HG03064 (cell line): ENCODE data around the gene LMAN2.
"Not testable (repeated sequence)": the region's sequence is repeated elsewhere in the genome, so short reads cannot be mapped to it uniquely, and the experiment has no call there.

ENCODE experiments used
- ATAC-seq: cut with Tn5 transposase; IDR thresholded peaks from one replicate; pipeline ENCODE4 v1.9.1; 2021; ENCODE audit warnings: low read depth; ENCODE audit not compliant: unreplicated experiment

The LMAN2 gene

DNA sequence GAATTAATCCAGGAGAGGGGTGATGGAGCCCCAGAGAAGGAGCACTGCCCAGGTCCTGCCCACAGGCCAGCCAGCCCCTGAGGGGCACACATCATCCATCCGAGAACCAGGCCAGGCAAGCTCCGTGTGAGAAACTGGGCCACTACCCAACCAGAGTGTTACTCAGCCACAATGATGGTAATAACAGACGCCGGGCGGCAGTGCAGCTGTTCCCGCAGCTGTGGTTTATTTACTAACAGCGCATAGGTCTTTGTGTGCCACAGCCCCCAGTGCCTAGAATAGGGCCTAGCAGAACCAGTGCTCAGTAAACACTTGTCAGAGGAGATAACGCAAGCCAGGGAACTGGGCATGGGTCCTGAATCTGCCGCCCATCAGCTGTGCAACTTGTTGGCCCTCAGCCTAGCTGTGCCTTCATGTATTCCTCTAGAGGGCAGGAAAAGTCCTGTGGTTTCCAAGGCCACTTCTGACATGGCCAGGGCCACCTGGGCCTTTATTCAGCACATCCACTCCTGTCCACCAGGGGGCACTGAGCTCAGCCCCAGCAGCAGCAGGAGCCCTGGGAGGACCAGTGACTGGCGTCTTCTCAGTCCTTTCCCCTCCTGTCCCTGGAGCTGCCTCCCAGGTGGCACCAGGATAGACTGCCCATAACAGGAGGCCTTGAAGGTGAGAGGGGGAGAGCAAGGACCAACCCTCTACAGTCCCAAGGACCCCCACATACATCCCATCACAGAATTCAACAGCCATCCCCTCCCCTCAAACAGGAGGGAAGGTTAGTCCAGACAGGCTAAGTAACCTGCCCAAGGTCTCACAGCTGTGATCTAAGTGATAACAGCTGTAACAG lies 41.9 kb downstream of the LMAN2 start:
- ATAC-seq: no peak

GRCh38 chr5:177308740-177309139 lies 42.7 kb downstream of the LMAN2 start:
- no peak for ATAC-seq

GRCh38 chr5:177307544-177308363 lies 43.7 kb downstream of the LMAN2 start:
- ATAC-seq: no peak

DNA sequence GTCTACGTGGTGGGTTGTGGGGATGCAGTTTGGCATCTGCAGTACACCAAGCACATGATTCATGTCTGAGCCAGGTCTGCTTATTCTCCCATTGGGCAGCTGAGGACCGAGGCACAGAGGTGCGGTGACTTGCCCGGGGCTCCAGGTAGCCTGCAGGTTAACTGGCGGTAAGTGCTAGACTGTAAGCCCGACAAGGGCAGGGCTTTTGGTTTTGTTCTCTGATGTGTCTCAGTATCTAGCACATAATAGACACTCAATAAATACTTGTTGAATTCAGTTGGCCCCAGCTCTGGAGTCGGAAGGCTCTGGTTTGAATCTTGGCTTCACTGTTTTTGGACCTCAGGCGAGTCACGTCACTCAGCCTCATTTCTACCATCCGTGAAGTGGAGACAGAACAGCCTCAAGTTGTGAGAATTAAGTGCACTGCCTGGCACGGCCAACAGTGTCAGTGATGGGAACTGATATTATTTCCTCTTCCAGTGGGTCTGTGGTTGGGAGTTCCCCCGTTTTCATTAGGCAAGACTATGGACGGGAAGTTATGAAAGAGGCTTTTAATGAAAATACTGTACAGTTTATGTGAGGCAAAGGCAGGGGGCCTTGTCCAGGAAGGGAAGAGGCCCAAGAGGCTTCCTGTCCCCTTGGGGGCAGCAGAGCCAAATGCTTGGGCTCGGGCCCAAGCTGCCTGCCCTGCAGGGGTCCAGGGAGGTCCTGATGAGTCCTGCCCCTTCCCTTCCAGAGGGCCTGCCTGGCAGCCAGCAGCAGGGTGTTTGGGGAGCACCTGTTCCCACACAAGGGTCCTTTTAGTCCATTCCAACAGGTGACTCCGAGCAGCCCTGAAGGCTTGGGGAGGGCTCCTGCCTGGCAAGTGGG lies 44.6 kb downstream of the LMAN2 start:
- ATAC-seq: no peak

DNA sequence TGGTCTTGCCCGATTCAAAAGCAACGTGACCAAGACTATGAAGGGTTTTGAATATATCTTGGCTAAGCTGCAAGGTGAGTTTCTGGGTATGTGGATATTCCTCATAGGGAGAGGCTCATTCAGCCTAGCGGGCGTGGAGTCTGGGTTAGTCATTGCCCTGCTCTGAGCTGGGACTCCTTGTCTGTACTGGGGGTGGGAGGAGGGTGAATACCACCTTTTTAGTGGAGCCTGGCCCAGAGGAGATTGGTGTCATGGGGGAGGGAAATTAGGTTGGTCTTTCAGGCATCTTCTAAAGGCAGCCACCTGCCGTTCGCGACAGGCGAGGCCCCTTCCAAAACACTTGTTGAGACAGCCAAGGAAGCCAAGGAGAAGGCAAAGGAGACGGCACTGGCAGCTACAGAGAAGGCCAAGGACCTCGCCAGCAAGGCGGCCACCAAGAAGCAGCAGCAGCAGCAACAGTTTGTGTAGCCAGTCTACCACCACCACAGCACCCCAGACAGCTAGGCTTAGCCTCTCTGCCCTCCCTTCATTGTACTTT lies 45.3 kb downstream of the LMAN2 start:
- not testable (repeated sequence) for ATAC-seq

DNA sequence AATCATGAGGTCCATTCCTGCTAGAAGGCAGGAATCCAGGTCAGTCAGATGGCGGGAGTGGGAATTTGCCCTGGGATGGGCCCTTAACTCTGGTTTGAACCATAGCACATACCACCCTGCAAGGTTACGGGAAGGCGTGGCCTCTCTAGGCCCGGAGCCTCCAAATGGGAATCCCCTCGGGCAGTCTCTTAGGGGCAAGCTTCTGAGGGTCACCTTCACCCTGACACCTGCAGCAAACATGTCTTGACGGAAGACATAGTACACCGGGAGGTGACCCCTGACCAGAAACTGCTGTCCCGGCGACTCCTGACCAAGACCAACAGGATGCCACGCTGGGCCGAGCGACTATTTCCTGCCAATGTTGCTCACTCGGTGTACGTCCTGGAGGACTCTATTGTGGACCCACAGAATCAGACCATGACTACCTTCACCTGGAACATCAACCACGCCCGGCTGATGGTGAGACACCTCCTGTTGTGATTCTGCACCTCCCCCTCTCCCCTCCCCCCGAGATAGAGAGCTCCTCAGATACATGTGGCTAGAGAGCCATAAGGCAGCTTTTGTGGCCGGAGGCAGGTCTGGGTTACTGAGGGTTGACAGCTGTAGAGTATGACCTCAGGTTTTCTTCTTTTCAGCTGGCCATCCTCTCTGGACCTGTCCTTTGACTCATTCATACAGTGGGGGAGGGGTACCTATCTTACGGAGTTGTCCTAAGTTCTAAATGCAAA lies 46.9 kb downstream of the LMAN2 start:
- ATAC-seq: no peak

DNA sequence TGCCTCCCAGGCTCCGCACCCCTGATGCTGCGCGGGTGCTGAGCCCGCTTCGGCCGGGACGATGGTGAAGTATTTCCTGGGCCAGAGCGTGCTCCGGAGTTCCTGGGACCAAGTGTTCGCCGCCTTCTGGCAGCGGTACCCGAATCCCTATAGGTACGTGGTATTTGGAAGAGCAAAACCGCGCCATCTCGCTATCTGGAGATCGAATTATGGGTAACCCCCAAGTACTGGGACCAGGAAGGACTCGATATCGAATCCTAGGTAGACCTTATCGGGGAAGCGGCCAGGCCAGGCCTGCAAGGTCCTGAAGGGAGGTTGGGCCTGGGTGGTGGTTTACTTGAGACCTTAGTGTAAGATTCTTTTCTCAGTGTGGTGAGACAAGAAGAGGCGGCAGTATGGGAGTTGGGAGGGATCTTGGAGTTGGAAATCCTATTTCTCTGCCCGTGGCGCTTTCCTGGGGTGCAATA lies 47.5 kb downstream of the LMAN2 start:
- no peak for ATAC-seq

DNA sequence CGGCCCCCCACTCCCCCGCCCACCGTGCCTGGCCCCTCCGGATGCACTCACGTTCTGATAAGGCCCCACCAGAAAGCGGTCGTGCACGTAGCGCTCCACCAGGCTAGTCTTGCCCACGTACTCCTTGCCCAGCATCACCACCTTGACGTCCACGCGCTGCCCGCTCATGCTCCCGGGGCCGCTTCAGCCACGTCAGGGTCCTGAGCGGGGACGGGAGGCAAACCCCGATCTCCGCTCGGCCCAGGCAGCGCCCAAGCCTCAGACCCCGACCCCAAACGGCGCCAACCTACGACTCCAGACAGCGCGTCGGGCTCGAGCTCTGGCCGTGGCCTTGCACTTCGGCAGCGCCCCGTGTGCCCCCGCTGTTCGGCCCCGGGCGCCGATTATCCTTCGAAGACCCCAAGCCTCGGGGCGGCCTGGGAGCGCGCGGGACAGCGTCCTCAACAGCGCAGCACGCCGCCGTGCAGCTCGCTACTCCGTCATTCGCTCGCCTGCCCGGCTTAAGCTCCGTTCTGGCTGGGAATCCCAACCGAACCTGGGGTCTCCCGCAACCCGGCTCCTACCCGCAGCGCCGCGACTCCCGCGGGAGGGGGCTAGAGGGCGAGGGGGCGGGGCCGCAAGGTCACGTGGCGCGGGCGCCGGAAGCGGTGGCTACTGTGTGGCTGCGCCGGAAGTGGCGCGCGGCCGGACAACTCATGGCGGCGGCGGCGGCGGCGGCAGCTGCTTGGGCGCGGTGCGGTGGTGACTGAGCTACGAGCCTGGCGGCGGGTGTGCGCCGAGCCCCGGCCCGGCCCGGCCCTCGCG lies 48.1 kb downstream of the LMAN2 start, which contains the start of the genes PRELID1 and RAB24:
Gene PRELID1 (plus strand): TSS at position 679 of the 804 bp plus-strand sequence. CDS start 187 bp downstream, outside the sequence.
Gene RAB24 (minus strand): TSS at position 599 of the 804 bp plus-strand sequence. CDS start 431 bp downstream, at position 168.
- peak; percentile 52 for ATAC-seq

- ATAC-seq: no peak
Observed at GRCh38 chr5:177302354-177303110, 48.9 kb downstream of the LMAN2 start.

GRCh38 chr5:177301503-177302165 lies 49.8 kb downstream of the LMAN2 start:
- no peak for ATAC-seq

DNA sequence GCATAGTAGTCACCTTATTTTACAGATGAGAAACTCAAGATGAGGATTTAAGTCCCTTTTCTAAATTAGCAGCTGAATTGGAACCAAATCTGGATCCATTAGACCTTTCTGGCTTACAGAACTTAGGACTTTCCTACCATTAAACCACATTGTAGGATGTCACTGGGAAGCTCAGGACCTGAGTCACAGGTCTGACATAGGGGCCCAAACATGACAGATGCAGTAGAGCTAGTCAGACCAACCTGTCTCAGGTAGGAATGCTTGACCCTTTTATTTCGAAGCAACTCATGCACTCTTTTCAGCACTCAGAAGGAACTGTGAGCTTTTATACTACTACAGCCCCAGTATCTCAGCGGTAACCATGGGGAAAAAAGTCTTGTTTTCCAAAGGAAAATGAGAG lies 50.5 kb downstream of the LMAN2 start:
- no peak for ATAC-seq

DNA sequence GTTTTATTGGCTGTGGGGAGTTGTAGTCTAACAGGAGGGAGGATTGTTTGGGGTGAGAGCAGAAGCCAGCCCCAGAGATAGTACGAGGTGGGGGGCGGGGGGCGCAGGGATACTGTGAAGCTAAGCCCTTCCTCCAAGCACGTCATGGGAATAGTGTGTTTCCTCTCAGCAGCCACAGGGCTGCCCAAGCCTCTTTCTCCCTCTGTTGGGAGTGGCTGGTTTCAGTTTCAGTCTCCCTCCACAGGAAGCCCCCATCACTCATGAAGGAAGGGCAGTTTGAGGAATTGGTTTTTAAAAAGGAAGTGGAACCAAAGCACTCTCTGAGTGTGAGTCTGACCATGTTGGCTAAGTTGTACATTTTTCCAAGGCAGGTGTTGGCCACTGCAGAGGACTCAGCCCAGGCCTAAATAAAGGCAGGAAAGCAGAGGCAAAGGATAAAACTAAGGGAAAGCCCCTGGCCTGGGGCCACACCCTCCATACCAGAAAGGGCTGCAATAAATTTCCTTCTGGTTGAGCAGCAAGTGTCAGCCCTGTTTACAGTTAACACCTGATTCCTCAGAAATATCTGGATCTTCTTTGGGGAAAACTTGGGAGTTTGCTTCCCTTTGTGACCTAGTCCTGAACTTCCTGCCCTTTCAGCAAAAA lies 51.1 kb downstream of the LMAN2 start:
- ATAC-seq: no peak

DNA sequence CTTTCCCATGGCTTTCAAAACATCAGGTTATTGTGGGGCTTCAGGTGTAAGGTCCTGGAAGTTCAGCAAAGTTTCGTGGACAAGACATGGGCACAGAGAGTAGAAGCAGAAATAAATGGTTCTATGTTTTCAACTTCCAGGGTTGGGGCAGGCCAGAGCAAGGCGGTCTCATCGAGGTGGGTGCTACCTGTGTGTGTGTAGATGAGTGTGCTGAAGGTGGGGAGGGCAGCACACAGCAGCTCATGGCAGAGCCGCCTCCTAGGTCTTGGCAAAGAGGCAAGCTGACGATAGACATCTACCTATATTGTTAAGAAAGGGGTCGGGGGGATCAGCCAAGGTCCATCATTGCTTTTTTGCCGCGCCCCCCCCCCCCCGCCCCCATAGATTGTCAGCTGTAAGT lies 51.8 kb downstream of the LMAN2 start:
- ATAC-seq: no peak

DNA sequence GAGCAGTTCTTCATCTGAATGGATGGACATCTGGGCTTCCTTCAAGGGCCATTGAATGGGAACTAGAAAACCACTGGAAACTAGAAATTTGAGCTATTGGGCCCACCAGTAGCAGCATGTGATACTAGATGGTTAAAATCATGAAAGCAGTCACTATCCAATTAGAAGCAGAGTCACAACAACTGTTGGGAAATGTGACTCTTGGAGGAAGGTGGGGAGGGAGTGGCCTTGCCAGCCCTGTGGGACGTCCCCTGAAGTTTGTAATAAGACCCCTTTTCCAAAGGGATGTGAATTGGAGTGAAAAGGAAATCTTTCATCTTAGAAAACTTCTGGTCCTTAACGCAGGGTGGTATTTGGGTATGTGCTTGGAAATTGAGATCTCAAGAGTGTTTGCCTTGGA lies 53.5 kb downstream of the LMAN2 start:
- no peak for ATAC-seq

- no peak for ATAC-seq
Observed at GRCh38 chr5:177296581-177296980, 54.9 kb downstream of the LMAN2 start.

GRCh38 chr5:177295924-177296323 lies 55.5 kb downstream of the LMAN2 start:
- ATAC-seq: no peak

GRCh38 chr5:177294632-177295031 lies 56.8 kb downstream of the LMAN2 start:
- ATAC-seq: no peak
